OCI-LY1 (cell line): ENCODE data around the gene SAMD14.

Experiments
- H2AFZ ChIP-seq: fragments of 200-600 bp; sonication (generic), shearing (Covaris generic); 2 replicates; pipeline ENCODE4 v1.6.0; 2014; ENCODE audit warnings: antibody characterized with exemption, mild to moderate bottlenecking, low read length
- H3F3A ChIP-seq: fragments of 200-600 bp; sonication (generic), shearing (Covaris generic); 2 replicates; pipeline ENCODE4 v1.6.0; 2014; ENCODE audit warnings: mild to moderate bottlenecking, antibody characterized with exemption, low read length, moderate library complexity; ENCODE audit not compliant: insufficient read depth
- H3K27ac ChIP-seq: fragments of 200-600 bp; sonication (generic); 2 replicates; pipeline ENCODE4 v1.5.1; 2014; ENCODE audit warnings: low read length, mixed run types, mild to moderate bottlenecking, low read depth; ENCODE audit not compliant: poor library complexity, severe bottlenecking
- H3K27me3 ChIP-seq: fragments of 200-600 bp; sonication (generic); 2 replicates; pipeline ENCODE4 v1.6.0; 2014; ENCODE audit warnings: antibody characterized with exemption, mild to moderate bottlenecking, low read length, moderate library complexity; ENCODE audit not compliant: insufficient read depth
- H3K36me3 ChIP-seq: fragments of 200-600 bp; sonication (generic); 2 replicates; pipeline ENCODE4 v1.6.1; 2014; ENCODE audit warnings: mild to moderate bottlenecking, antibody characterized with exemption, low read length, moderate library complexity, mixed read lengths; ENCODE audit not compliant: insufficient read depth
- H3K4me1 ChIP-seq: fragments of 200-600 bp; sonication (generic); 2 replicates; pipeline ENCODE4 v1.5.1; 2014; ENCODE audit warnings: mild to moderate bottlenecking, low read length, moderate library complexity; ENCODE audit not compliant: insufficient read depth, severe bottlenecking
- H3K4me2 ChIP-seq: fragments of 200-600 bp; sonication (generic), shearing (Covaris generic); 2 replicates; pipeline ENCODE4 v1.6.1; 2014; ENCODE audit warnings: low read length
- H3K4me3 ChIP-seq: fragments of 200-600 bp; sonication (generic); 2 replicates; pipeline ENCODE4 v1.5.1; 2014; ENCODE audit warnings: low read length, low read depth, mild to moderate bottlenecking, mixed read lengths; ENCODE audit not compliant: poor library complexity, severe bottlenecking
- H3K79me2 ChIP-seq: fragments of 200-600 bp; shearing (Covaris generic); 2 replicates; pipeline ENCODE4 v1.6.1; 2016; ENCODE audit warnings: mixed run types, low read length, mixed read lengths; ENCODE audit not compliant: insufficient read depth
- H3K9ac ChIP-seq: fragments of 200-600 bp; sonication (generic), shearing (Covaris generic); 2 replicates; pipeline ENCODE4 v1.6.1; 2014; ENCODE audit warnings: mild to moderate bottlenecking, low read length, mixed read lengths
- H3K9me2 ChIP-seq: fragments of 200-600 bp; sonication (generic), shearing (Covaris generic); 2 replicates; pipeline ENCODE4 v1.6.1; 2014; ENCODE audit warnings: low read depth, mild to moderate bottlenecking, low read length, mixed read lengths
- H3K9me3 ChIP-seq: fragments of 200-600 bp; shearing (Covaris generic); 2 replicates; pipeline ENCODE4 v1.6.1; 2014; ENCODE audit warnings: low read length, mixed read lengths
- H4K20me1 ChIP-seq: fragments of 200-600 bp; sonication (generic), shearing (Covaris generic); 2 replicates; pipeline ENCODE4 v1.6.0; 2016; ENCODE audit warnings: mild to moderate bottlenecking, low read length; ENCODE audit not compliant: insufficient read depth
- CTCF ChIP-seq: fragments of 200-600 bp; sonication (generic), shearing (Covaris generic); IDR thresholded peaks from 2 replicates; pipeline ENCODE4 v1.5.1; 2017; ENCODE audit warnings: mild to moderate bottlenecking, antibody characterized with exemption, low read length, moderate library complexity, mixed read lengths
- EZH2 ChIP-seq: fragments of 200-600 bp; sonication (generic), shearing (Covaris generic); IDR thresholded peaks from 2 replicates; pipeline ENCODE4 v1.8.0; 2017; ENCODE audit warnings: borderline replicate concordance, mixed run types, mild to moderate bottlenecking, antibody characterized with exemption, low read length, moderate library complexity, mixed read lengths

The SAMD14 gene

GRCh38 chr17:50139185-50139783 is 9.3 kb upstream of the SAMD14 start:
- Histone ChIP-seq H3K4me2 (no peak overlapping the region), H3K36me3 (peaks cover 93% of the 10 kb centered on the region), H3K9ac (no peak overlapping the region), H3F3A (no peaks in the 10 kb centered on the region), H3K9me2 (no peaks in the 10 kb centered on the region), H3K27ac (no peak overlapping the region), H3K27me3 (no peaks in the 10 kb centered on the region), H3K9me3 (no peaks in the 10 kb centered on the region), H2AFZ (no peak overlapping the region), H3K4me3 (no peak overlapping the region), H4K20me1 (no peaks in the 10 kb centered on the region), H3K4me1 (no peaks in the 10 kb centered on the region), H3K79me2 (no peaks in the 10 kb centered on the region)
- TF ChIP-seq CTCF (no peak), EZH2 (no peak)

GRCh38 chr17:50137042-50137441 is 7.1 kb upstream of the SAMD14 start:
- H3K27ac ChIP-seq = no peak overlapping the region
- no peaks in the 10 kb centered on the region for H3K4me1 ChIP-seq
- H3K4me2 ChIP-seq = no peak overlapping the region
- no peak for TF ChIP-seq CTCF
- no peak for TF ChIP-seq EZH2
- H3K79me2 ChIP-seq = no peaks in the 10 kb centered on the region
- no peak overlapping the region for H2AFZ ChIP-seq
- no peaks in the 10 kb centered on the region for H3K9me2 ChIP-seq
- H3K4me3 ChIP-seq = no peak overlapping the region
- no peaks in the 10 kb centered on the region for H3F3A ChIP-seq
- H4K20me1 ChIP-seq = no peaks in the 10 kb centered on the region
- H3K36me3 ChIP-seq = peaks cover 75% of the 10 kb centered on the region
- H3K27me3 ChIP-seq = no peaks in the 10 kb centered on the region
- H3K9me3 ChIP-seq = no peaks in the 10 kb centered on the region
- no peak overlapping the region for H3K9ac ChIP-seq

- Histone ChIP-seq H3K36me3 (peaks cover 68% of the 10 kb centered on the region), H3K4me1 (no peaks in the 10 kb centered on the region), H3K4me3 (no peak overlapping the region), H2AFZ (no peak overlapping the region), H3K9me2 (no peaks in the 10 kb centered on the region), H3K79me2 (no peaks in the 10 kb centered on the region), H3K27me3 (no peaks in the 10 kb centered on the region), H4K20me1 (no peaks in the 10 kb centered on the region), H3K4me2 (no peak overlapping the region), H3K9me3 (no peaks in the 10 kb centered on the region), H3K27ac (no peak overlapping the region), H3K9ac (no peak overlapping the region), H3F3A (no peaks in the 10 kb centered on the region)
- TF ChIP-seq EZH2 = no peak
- TF ChIP-seq CTCF = no peak
Measured at GRCh38 chr17:50136096-50136687, 6.2 kb upstream of the SAMD14 start.
